Cardiac muscle cell (in vitro differentiated cells and primary cell): ENCODE results near the gene RPS6KA4. TPM values are rescaled to one million over a fixed set of nuclear protein-coding genes. Genes with fewer than 3 reads are reported as not detected.

Source experiments
- DNase-seq, 2 donors: peaks; one replicate each; pipeline versions ENCODE4 v3.0.0 to v3.0.0-alpha.2; 2010 to 2017; ENCODE audit warnings: low read depth in 1 of 2, low spot score in 1 of 2
- H3K27ac ChIP-seq: fragments of 200-600 bp; sonication (generic); 2 replicates; pipeline ENCODE4 v1.5.1; 2016
- H3K27me3 ChIP-seq: fragments of 200-600 bp; sonication (generic); 2 replicates; pipeline ENCODE4 v1.6.0; 2016; ENCODE audit warnings: control low read depth
- H3K36me3 ChIP-seq: fragments of 200-600 bp; sonication (generic); 2 replicates; pipeline ENCODE4 v1.5.1; 2016; ENCODE audit warnings: control low read depth
- H3K4me1 ChIP-seq: fragments of 200-600 bp; sonication (generic); 2 replicates; pipeline ENCODE4 v1.8.1; 2017; ENCODE audit warnings: low read depth, mild to moderate bottlenecking, mixed run types
- H3K4me3 ChIP-seq: fragments of 200-600 bp; sonication (generic); 2 replicates; pipeline ENCODE4 v1.5.1; 2016; ENCODE audit warnings: mild to moderate bottlenecking
- H3K9me3 ChIP-seq: fragments of 200-600 bp; sonication (generic); 2 replicates; pipeline ENCODE4 v1.5.1; 2017; ENCODE audit warnings: low read depth, mild to moderate bottlenecking, control low read depth
- polyA plus RNA-seq: library from polyadenylated mRNA; unstranded; fragments of >200 nt; fragmentation: Nextera tagmentation; extraction: Ambion mirVana; gene quantifications from 2 replicates; pipeline ENCODE4 v1.2.1, GENCODE V29; 2016
- total RNA-seq: library from RNA; depleted of rRNA; stranded (reverse); fragments of >200 nt; gene quantifications from 2 replicates; pipeline ENCODE4 v1.2.3, GENCODE V29; 2016
- TF ChIP-seq, protein P1 (sequence below): IDR thresholded peaks from 2 replicates; pipeline ENCODE4 v1.5.1; 2012; ENCODE audit warnings: low read depth, mild to moderate bottlenecking, low read length

Gene RPS6KA4
- total and polyA plus RNA-seq, 2 experiments from 2014 or later, result 22.3 to 28.2 TPM

DNA sequence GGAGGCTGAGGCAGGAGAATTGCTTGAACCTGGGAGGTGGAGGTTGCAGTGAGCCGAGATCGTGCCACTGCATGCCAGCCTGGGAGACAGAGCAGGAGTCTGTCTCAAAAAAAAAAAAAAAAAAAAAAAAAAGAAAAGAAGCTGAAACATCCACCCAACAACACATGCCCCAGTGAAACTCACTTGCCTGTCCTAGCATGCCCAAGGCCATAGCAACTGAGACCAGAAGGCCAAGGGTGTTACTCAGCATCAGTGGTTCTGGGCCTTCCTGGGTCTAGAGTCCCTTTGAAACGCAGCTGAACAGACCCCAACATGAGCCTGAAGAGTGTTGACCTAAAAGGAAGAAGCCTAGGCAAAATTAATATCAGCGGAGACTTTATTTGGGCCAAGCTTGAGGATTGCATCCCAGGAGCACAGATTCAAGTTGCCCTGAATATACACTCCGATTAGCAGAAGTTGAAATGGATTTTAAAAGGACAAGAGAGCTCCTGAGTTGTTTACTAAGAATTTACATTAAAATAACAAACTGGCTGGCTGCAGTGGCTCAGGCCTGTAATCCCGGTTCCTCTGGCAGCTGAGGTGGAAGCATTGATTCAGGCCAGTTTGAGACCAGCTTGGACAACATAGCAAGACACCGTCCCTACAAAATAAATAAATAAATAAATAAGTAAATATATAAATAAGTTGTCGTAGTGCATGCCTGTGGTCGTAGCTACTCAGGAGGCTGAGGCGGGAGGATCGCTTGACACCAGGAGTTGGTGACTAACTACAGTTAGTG, 34.1 kb upstream of the RPS6KA4 start:
- Histone ChIP-seq H3K4me1 (no peaks in the 10 kb centered on the region), H3K9me3 (no peaks in the 10 kb centered on the region), H3K36me3 (peaks cover 4% of the 10 kb centered on the region), H3K27ac (no peak overlapping the region), H3K27me3 (no peaks in the 10 kb centered on the region), H3K4me3 (no peak overlapping the region)
- TF ChIP-seq, protein P1, sequence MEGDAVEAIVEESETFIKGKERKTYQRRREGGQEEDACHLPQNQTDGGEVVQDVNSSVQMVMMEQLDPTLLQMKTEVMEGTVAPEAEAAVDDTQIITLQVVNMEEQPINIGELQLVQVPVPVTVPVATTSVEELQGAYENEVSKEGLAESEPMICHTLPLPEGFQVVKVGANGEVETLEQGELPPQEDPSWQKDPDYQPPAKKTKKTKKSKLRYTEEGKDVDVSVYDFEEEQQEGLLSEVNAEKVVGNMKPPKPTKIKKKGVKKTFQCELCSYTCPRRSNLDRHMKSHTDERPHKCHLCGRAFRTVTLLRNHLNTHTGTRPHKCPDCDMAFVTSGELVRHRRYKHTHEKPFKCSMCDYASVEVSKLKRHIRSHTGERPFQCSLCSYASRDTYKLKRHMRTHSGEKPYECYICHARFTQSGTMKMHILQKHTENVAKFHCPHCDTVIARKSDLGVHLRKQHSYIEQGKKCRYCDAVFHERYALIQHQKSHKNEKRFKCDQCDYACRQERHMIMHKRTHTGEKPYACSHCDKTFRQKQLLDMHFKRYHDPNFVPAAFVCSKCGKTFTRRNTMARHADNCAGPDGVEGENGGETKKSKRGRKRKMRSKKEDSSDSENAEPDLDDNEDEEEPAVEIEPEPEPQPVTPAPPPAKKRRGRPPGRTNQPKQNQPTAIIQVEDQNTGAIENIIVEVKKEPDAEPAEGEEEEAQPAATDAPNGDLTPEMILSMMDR, result no peak
- no peak for DNase-seq

DNA sequence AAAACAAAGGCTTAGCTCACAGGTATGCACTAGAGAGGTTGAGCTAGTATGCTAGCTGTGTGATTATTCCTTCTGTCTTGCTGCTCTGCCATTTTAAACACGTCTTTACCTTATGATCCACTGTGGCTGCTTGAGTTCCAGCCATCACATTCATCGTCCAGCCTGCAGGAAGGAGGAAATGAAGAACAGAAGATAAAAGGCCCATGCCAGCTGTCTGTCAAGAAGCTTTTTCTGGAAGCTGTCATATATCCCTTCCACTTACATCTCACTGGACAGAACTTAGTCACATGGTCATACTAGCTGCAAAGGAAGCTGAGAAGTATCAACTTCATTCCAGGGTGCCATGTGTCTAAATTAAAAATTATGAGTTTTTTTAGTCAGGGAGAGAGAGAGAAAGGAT, 31.6 kb upstream of the RPS6KA4 start:
- H3K27me3 ChIP-seq, result no peaks in the 10 kb centered on the region
- no peaks in the 10 kb centered on the region for H3K9me3 ChIP-seq
- no peaks in the 10 kb centered on the region for H3K4me1 ChIP-seq
- TF ChIP-seq, protein P1, result no peak
- DNase-seq, result no peak
- H3K36me3 ChIP-seq, result peaks cover 2% of the 10 kb centered on the region
- H3K27ac ChIP-seq, result no peak overlapping the region
- H3K4me3 ChIP-seq, result no peak overlapping the region

DNA sequence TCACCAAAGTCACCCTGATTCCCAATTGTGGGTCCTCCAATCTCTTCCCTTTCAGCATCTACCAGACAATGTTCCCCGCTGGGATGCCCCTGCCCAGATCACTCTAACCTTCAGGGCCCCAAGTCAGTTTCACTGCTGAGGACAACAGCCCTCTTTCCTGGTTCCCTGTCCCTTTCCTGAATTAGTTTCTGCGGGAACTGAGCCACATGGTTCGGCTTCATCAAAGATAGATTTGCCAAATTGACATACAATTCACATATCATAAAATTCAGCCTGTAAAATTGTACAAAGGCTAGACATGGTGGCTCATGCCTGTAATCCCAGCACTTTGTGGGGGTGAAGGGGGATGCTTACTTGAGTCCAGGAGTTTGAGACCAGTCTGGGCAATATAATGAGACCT, 31.0 kb upstream of the RPS6KA4 start:
- Histone ChIP-seq H3K4me3 (no peak overlapping the region), H3K9me3 (no peaks in the 10 kb centered on the region), H3K4me1 (no peaks in the 10 kb centered on the region), H3K36me3 (no peaks in the 10 kb centered on the region), H3K27ac (no peak overlapping the region), H3K27me3 (no peaks in the 10 kb centered on the region)
- no peak for DNase-seq
- TF ChIP-seq, protein P1, result no peak

DNA sequence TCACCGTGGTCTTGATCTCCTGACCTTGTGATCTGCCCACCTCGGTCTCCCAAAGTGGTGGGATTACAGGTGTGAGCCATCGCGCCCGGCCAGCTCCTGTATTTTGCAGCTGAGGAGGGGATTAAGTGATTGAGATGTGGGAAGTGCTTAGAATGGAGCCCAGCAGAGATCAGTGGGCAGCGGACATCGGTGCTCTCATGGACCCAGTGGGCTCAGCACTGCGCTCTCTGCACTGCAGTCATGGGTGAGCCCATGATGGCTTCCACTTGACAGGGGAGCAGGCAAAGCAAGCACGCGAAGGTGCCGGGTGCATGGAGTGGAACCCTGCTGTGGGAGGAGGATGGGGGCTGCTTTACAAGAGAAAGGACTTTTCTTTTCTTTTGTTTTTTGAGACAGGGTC, 28.1 kb upstream of the RPS6KA4 start:
- Histone ChIP-seq H3K4me1 (no peaks in the 10 kb centered on the region), H3K27ac (no peak overlapping the region), H3K4me3 (no peak overlapping the region), H3K27me3 (no peaks in the 10 kb centered on the region), H3K36me3 (no peaks in the 10 kb centered on the region), H3K9me3 (no peaks in the 10 kb centered on the region)
- no peak for DNase-seq
- TF ChIP-seq, protein P1, result no peak

DNA sequence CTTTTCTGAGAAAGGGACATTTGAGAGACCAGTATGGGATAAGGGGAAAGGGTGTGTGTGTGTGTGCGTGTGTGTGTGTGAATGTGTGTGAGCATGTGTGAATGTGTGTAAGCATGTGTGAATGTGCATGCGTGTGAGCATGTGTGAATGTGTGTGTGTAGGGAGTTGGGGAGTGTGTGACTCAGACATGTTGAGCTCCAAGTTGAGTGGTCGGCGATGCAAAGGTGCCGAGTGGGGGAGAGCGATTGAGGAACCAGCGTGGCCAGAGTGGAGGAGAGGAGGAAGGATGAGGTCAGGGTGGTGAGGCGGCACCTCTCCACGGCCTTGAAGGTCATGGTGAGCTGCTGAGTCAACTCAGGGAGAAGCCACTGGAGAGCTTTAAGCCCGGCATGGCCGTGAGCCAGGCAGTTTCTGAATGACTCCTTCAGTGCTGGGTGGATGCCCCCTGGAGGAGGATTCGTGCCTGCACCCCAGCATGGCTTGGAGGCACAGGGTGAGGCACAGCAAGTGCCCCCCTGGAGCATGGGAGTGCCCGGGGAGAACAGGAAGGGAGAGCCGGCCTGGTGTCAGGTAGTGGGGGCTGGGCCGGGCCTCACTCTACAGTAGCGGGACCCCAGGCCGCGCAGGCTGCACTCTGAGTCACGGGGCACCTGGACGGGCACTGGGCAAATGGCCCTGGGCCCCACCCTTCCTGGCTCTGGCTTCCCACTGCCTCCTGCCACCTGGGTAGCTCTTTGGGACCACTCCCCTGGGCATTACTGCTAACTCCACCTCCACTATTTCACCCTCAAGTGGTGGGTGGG, 27.2 kb upstream of the RPS6KA4 start:
- DNase-seq, result peak; percentile 53 to 89
- Histone ChIP-seq H3K4me3 (no peak overlapping the region), H3K36me3 (no peaks in the 10 kb centered on the region), H3K9me3 (no peaks in the 10 kb centered on the region), H3K27ac (no peak overlapping the region), H3K4me1 (no peaks in the 10 kb centered on the region), H3K27me3 (no peaks in the 10 kb centered on the region)
- TF ChIP-seq, protein P1, result peak; percentile 81
